ENCODE data around the gene SCN4B.

- TF ChIP-seq CTCF (IDR thresholded peaks at IDR 0.05): no peak
- no peak for TF ChIP-seq POLR2A (IDR thresholded peaks at IDR 0.05)
These were observed 47.9 kb upstream of the SCN4B start for GRCh38 chr11:118200497-118200896.
